HCT116 (cell line): ENCODE results near the gene ZNF627. TPM values are rescaled to one million over a fixed set of nuclear protein-coding genes. Genes with fewer than 3 reads are reported as not detected.

Source experiments
- ATAC-seq: fragments of 200-7000 bp; cut with Tn5 transposase; 2 replicates; pipeline ENCODE4 v1.9.1; 2020; ENCODE audit warnings: mild to moderate bottlenecking, moderate library complexity
- BruUV-seq: library from RNA; stranded (reverse); fragments of 400-500 nt; replicated peaks from 2 replicates; lab custom pipeline; 2021; lab: Mats Ljungman, UMichigan
- CTCF ChIA-PET: fragments of 300-600 bp; sonication (Branson Sonifier 250); formaldehyde crosslinking; loops from one replicate; lab custom pipeline; 2021; ENCODE audit warnings: antibody characterized with exemption; lab: Charles Lee
- POLR2A ChIA-PET: fragments of 300-600, 350-600 bp; sonication (Branson Sonifier 250); formaldehyde crosslinking; loops from one replicate; lab custom pipeline; 2021; ENCODE audit warnings: antibody characterized with exemption; lab: Charles Lee
- RAD21 ChIA-PET, 2 experiments: fragments of 300-600 bp; sonication (Branson Sonifier 250); formaldehyde crosslinking; loops; one replicate each; lab custom pipeline; 2023; ENCODE audit warnings: low total read pairs in 2 of 2; ENCODE audit not compliant: uncharacterized antibody in 2 of 2, unreplicated experiment in 2 of 2, low non-redundant PET in 1 of 2; lab: Charles Lee
- DNase-seq: peaks from one replicate; pipeline ENCODE4 v3.0.0-alpha.2; 2010; ENCODE audit warnings: low read depth, low spot score
- H2AFZ ChIP-seq: fragments of 200-600 bp; shearing (Covaris generic), sonication (generic); 2 replicates; pipeline ENCODE4 v1.6.1; 2017; ENCODE audit warnings: low read depth, mixed run types, mixed read lengths, antibody characterized with exemption, low read length; ENCODE audit not compliant: poor library complexity, severe bottlenecking
- H3K27ac ChIP-seq: 2 replicates; pipeline ENCODE4 v1.5.1; 2012; ENCODE audit warnings: low read depth, low read length
- H3K27me3 ChIP-seq: fragments of 200-600 bp; sonication (generic); 2 replicates; pipeline ENCODE4 v1.6.1; 2016; ENCODE audit warnings: mixed run types, low read length, mixed read lengths; ENCODE audit not compliant: insufficient read depth
- H3K36me3 ChIP-seq, 2 experiments: fragments of 200-500 bp in 1 of 2; fragments of 200-600 bp in 1 of 2; sonication (Bioruptor generic) in 1 of 2; sonication (generic) in 1 of 2; 2 replicates each; pipeline versions ENCODE4 v1.5.1 to v1.6.1; 2014 to 2016; ENCODE audit warnings: low read length in 2 of 2, inconsistent platforms in 1 of 2, mixed read lengths in 1 of 2, mixed run types in 1 of 2; ENCODE audit not compliant: insufficient read depth in 2 of 2, control insufficient read depth in 1 of 2
- H3K4me1 ChIP-seq, 2 experiments: fragments of 200-600 bp in 1 of 2; sonication (generic) in 1 of 2; 2 replicates each; pipeline versions ENCODE4 v1.5.1 to v1.6.1; 2012 to 2017; ENCODE audit warnings: low read length in 2 of 2, inconsistent platforms in 1 of 2, mild to moderate bottlenecking in 1 of 2, mixed read lengths in 1 of 2, mixed run types in 1 of 2, moderate library complexity in 1 of 2; ENCODE audit not compliant: insufficient read depth in 2 of 2, control insufficient read depth in 1 of 2
- H3K4me2 ChIP-seq: fragments of 200-600 bp; sonication (generic); 2 replicates; pipeline ENCODE4 v1.6.1; 2017; ENCODE audit warnings: mixed run types, low read length, mixed read lengths
- H3K4me3 ChIP-seq, 2 experiments: fragments of 200-600 bp in 1 of 2; sonication (generic) in 1 of 2; replicated peaks in 1 of 2; 2 replicates each; pipeline ENCODE4 v1.5.1; 2011 to 2016; ENCODE audit warnings: low read length in 2 of 2, control low read depth in 1 of 2, low read depth in 1 of 2, mild to moderate bottlenecking in 1 of 2, mixed read lengths in 1 of 2, mixed run types in 1 of 2
- H3K79me2 ChIP-seq: fragments of 200-600 bp; sonication (generic); 2 replicates; pipeline ENCODE4 v1.6.1; 2017; ENCODE audit warnings: mild to moderate bottlenecking, mixed run types, low read length, moderate library complexity, mixed read lengths; ENCODE audit not compliant: insufficient read depth
- H3K9ac ChIP-seq: fragments of 200-600 bp; sonication (generic); 2 replicates; pipeline ENCODE4 v1.6.1; 2016; ENCODE audit warnings: low read length, mixed read lengths
- H3K9me2 ChIP-seq: fragments of 200-600 bp; sonication (generic), shearing (Covaris generic); 2 replicates; pipeline ENCODE4 v1.6.1; 2017; ENCODE audit warnings: mixed run types, mild to moderate bottlenecking, moderate library complexity; ENCODE audit not compliant: insufficient read depth
- H3K9me3 ChIP-seq, 2 experiments: fragments of 200-500 bp in 1 of 2; fragments of 200-600 bp in 1 of 2; sonication (Bioruptor generic) in 1 of 2; sonication (generic) in 1 of 2; 2 replicates each; pipeline ENCODE4 v1.6.1; 2014 to 2017; ENCODE audit warnings: low read length in 2 of 2, mixed read lengths in 2 of 2, inconsistent platforms in 1 of 2, low read depth in 1 of 2, mild to moderate bottlenecking in 1 of 2, mixed run types in 1 of 2, moderate library complexity in 1 of 2; ENCODE audit not compliant: control insufficient read depth in 1 of 2, insufficient read depth in 1 of 2
- H4K20me1 ChIP-seq: fragments of 200-600 bp; sonication (generic), shearing (Covaris generic); 2 replicates; pipeline ENCODE4 v1.6.1; 2017; ENCODE audit warnings: mixed run types, mild to moderate bottlenecking, moderate library complexity; ENCODE audit not compliant: insufficient read depth
- CBX3 ChIP-seq: IDR thresholded peaks from 2 replicates; pipeline ENCODE4 v1.6.1; 2012; ENCODE audit warnings: low read depth
- CEBPB ChIP-seq: IDR thresholded peaks from 2 replicates; pipeline ENCODE4 v1.6.1; 2012; ENCODE audit warnings: low read depth
- CTCF ChIP-seq, 3 experiments: fragments of 200-600 bp in 1 of 3; sonication (generic) in 1 of 3; IDR thresholded peaks in 2 of 3; conservative IDR thresholded peaks in 1 of 3; 2 replicates each; pipeline ENCODE4 v1.5.1; 2012 to 2017; ENCODE audit warnings: low read depth in 2 of 3, low read length in 2 of 3, antibody characterized with exemption in 1 of 3, borderline replicate concordance in 1 of 3, control low read depth in 1 of 3, mild to moderate bottlenecking in 1 of 3, mixed read lengths in 1 of 3, mixed run types in 1 of 3, moderate library complexity in 1 of 3; ENCODE audit not compliant: insufficient read depth in 1 of 3
- EZH2phosphoT487 ChIP-seq: fragments of 200-600 bp; IDR thresholded peaks from 2 replicates; pipeline ENCODE4 v1.6.1; 2018; ENCODE audit warnings: antibody characterized with exemption, borderline replicate concordance
- FOSL1 ChIP-seq: IDR thresholded peaks from 2 replicates; pipeline ENCODE4 v1.6.1; 2012; ENCODE audit warnings: low read depth
- POLR2A ChIP-seq: IDR thresholded peaks from 2 replicates; pipeline ENCODE4 v1.7.0; 2011; ENCODE audit warnings: borderline replicate concordance; ENCODE audit not compliant: insufficient read depth, insufficient read length; ENCODE audit errors: extremely low read depth
- POLR2AphosphoS5 ChIP-seq: IDR thresholded peaks from 2 replicates; pipeline ENCODE4 v1.6.1; 2011; ENCODE audit warnings: mild to moderate bottlenecking, low read depth, low read length, moderate library complexity
- REST ChIP-seq: IDR thresholded peaks from 2 replicates; pipeline ENCODE4 v1.6.1; 2012; ENCODE audit warnings: low read depth
- SIN3A ChIP-seq: IDR thresholded peaks from 2 replicates; pipeline ENCODE4 v1.6.1; 2012; ENCODE audit warnings: low read depth
- SRF ChIP-seq: IDR thresholded peaks from 2 replicates; pipeline ENCODE4 v1.6.1; 2012; ENCODE audit warnings: low read depth
- YY1 ChIP-seq: IDR thresholded peaks from 2 replicates; pipeline ENCODE4 v1.6.1; 2011; ENCODE audit warnings: low read length, low read depth, moderate library complexity, mild to moderate bottlenecking; ENCODE audit not compliant: insufficient replicate concordance; ENCODE audit errors: extremely low read depth
- intact Hi-C: fragments of 100-400 bp; cut with micrococcal nuclease; formaldehyde crosslinking; loops from 2 replicates; pipeline ENCODE4 v1.10.0; 2022
- total RNA-seq: library from RNA; stranded (reverse); gene quantifications from one replicate; pipeline ENCODE4 v1.2.1, GENCODE V29; 2021; ENCODE audit not compliant: unreplicated experiment
- TF ChIP-seq, protein P1 (sequence below): IDR thresholded peaks from 2 replicates; pipeline ENCODE4 v1.6.1; 2012

ZNF627 gene
- total RNA-seq, 1 experiment from 2014 or later: 14.8 TPM

DNA sequence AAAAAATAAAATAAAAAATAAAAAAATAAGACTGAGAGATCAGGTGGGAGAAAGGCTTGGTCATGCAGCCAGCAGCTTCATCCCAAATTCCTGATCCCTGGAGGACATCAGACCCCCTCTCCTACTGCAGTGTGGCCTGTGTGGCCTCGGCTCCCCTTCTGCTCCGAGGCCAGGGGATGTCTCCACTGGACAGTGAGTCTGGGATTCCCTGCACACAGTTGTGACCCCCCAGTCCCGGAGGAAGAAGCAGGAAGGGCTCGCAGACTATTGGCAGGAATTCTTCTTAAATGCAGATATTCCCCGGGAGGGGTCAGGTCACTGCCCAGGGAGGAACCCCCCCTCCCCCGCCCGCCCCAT, 41.9 kb downstream of the ZNF627 start:
- Histone ChIP-seq H3K4me2 (peak overlapping the region; percentile 96), H3K4me3 (peak overlapping the region; percentile 87 to 97), H3K9me3 (no peaks in the 10 kb centered on the region; a peak in 1 of 4 replicates), H3K9ac (no peak overlapping the region), H3K27ac (no peak overlapping the region), H3K9me2 (no peaks in the 10 kb centered on the region), H3K27me3 (no peaks in the 10 kb centered on the region), H3K36me3 (no peaks in the 10 kb centered on the region), H4K20me1 (no peaks in the 10 kb centered on the region), H2AFZ (no peak overlapping the region), H3K79me2 (no peaks in the 10 kb centered on the region), H3K4me1 (peaks cover 2 to 4% of the 10 kb centered on the region in 2 experiments; a peak in 2 of 4 replicates)
- ChIA-PET RAD21 (no interaction called here), POLR2A (interaction anchor here (0.6 to 0.7 kb wide), 2 partner anchors 97 to 346 kb away, joined by 3 read pairs; no protein-coding TSS in a partner anchor), CTCF (interaction anchor here (0.6 to 1.5 kb wide), 2 partner anchors 58 to 61 kb away, joined by 3 to 6 read pairs; no protein-coding TSS in a partner anchor)
- no TSS peak for BruUV-seq
- ATAC-seq (peak; percentile 45), DNase-seq (no peak)
- intact Hi-C loops: no loop called here
- TF ChIP-seq CTCF (IDR thresholded peaks at IDR 0.05 in 2 of 3, conservative IDR thresholded peaks at IDR 0.05 in 1 of 3; ENCODE audit: borderline replicate concordance in 1 of 3, insufficient read depth in 1 of 3, low read depth in 2 of 3, low read length in 2 of 3): no peak
- TF ChIP-seq EZH2phosphoT487: no peak
- TF ChIP-seq POLR2AphosphoS5: no peak
- TF ChIP-seq FOSL1: no peak
- no peak for TF ChIP-seq CBX3
- TF ChIP-seq, protein P1, sequence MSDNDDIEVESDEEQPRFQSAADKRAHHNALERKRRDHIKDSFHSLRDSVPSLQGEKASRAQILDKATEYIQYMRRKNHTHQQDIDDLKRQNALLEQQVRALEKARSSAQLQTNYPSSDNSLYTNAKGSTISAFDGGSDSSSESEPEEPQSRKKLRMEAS: no peak
- no peak for TF ChIP-seq SRF
- TF ChIP-seq POLR2A: no peak
- TF ChIP-seq CEBPB: no peak
- TF ChIP-seq REST: no peak
- no peak for TF ChIP-seq YY1
- no peak for TF ChIP-seq SIN3A
